ENCODE results near the gene MYH16.

- no peak for TF ChIP-seq CTCF (IDR thresholded peaks at IDR 0.05)
- TF ChIP-seq POLR2AphosphoS5 (IDR thresholded peaks at IDR 0.05; ENCODE audit: insufficient read depth in 1 of 2, low read depth in 1 of 2), result no peak
- TF ChIP-seq POLR2A (IDR thresholded peaks at IDR 0.05), result no peak
Observed at GRCh38 chr7:99320371-99320770, 47.7 kb downstream of the MYH16 start.

Measured in vagina (tissue), 2 donors.